OCI-M2 (cell line): ENCODE measurements around the gene HMCES.
"Not testable (repeated sequence)": the region's sequence is repeated elsewhere in the genome, so short reads cannot be mapped to it uniquely, and the experiment has no call there.

Experiments used
- DNase-seq: peaks from one replicate; lab custom pipeline; 2025; ENCODE audit not compliant: unreplicated experiment; lab: John Stamatoyannopoulos, UW

HMCES gene

DNA sequence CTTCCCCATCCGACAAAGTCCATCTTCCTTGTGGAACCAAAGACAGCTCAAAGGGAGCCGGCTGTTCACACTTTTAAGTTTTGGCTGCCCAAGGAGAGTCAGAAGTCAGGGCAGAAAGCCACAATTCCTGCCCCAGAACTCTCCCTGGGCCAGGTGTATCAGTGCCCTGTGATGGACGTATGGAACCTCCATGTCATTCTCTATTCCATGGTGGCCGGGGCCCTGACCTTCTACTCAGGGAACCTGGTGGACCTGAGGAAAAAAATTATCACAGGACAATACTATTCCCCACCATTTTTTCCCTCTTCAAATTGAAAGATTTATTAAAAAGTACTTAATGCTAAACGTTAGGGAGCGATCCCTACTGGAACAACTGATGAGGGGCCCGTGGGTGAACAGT is 66.6 kb downstream of the HMCES start:
- DNase-seq, result no peak

DNA sequence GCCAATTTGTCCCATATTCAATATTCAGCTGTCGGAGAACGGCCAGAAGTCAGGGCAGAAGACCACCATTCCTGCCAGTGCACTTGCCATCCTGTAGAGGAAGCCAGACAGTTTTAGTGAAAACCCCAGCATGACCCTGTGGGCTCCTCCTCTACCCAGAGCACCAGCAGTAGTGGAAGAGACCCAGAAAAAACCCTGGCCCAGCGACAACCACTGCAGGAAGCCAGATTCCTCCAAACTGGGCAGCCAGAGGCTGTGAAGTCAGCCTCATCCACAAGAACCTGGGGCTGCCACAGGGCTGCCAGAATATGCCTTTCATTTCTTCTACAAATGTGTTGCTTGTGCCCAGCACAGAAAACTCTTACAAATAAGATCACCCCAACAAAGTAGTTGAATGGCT is 67.3 kb downstream of the HMCES start:
- no peak for DNase-seq

DNA sequence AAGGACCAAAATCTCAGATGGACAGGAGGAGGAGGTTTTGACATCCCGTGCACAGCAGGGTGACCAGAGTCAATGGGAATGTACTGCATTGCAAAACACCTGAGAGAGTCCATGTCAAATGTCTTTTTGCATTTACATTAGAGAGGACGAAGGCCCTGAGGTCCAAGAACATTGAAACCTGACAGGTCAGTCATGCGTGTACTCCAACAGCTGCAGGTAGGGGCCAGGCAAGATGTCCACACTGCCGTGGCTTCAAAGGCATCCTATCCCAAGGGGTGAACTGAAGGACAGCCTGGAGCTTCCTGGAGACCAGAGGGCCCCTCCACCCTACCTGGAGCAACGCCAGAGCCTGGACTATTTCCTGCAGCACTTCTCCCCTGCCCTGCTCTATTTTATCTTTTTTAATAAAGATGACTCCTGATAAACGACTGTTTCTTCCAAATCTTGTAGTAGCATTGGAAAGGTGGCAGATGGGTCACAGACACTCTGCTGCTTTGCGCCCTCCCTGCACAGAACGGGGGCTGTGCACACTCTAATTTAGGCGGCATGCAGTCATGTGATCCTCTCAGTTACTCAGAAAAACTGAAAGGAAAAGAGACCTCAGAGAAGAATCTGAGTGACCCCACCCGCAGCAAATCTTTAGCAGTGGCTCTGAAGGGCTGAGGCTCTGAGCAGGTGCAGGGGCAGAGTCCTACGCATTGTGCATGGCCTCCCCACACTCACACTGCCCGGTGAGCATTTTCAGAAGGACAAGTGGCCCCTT is 68.2 kb downstream of the HMCES start:
- no peak for DNase-seq

DNA sequence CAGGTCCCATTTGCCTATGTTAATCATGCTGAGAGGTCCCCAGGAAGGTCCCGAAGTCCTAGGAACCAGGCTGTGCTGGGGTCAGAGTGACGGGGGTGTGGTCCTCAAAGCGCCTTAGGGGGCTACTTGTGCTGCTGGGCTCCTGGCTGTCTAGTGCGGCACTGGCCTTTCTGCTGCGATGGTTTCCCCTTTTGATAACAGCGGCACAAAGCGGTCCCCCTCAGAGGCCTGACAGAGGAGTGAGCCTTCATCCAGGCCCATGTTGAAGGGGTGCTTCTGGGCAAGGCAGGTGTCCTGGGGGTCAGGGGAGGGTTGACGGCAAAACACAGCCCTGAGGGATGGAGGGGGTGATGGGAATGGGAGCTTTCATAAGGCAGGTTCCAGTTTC is 68.8 kb downstream of the HMCES start:
- no peak for DNase-seq

DNA sequence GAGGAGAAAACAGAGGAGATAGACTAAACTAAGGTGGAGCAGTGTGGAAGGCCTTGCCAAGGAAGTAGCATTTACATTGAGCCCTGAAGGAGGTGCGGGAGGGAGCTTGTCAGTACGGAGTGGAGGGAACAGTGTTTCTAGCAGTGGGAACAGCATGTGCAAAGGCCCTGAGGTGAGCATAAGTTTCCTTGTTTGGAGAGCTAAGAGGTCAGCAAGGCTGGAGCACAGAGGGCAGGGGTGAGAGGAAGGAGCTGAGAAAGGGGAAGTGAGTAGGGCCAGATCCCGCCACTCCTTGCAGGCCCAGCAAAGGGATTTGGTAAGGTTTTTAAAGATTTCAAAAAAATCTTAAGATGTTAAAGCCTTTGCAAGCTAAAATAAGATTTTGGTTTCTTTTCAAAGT is 70.1 kb downstream of the HMCES start:
- DNase-seq, result no peak

DNA sequence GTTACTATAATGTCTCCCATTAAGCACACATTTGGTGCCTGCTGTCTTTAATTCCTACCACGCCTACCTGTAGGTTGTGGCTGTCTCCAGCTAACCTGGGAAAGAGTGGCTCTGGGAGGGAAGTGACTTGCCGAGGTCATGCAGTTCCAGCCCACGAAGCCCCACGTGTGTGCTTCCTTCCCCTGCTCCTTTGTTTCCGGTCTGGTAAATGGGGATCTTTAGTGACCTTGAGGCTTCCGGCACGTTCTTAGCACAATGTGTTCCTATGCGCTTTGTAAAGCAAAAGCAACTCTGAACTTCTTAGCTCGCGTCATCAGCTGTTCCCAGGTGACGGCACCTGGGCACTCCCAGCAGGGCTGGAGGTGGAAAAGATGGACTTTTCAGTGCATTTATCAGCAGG is 70.5 kb downstream of the HMCES start:
- DNase-seq, result not testable (repeated sequence)

DNA sequence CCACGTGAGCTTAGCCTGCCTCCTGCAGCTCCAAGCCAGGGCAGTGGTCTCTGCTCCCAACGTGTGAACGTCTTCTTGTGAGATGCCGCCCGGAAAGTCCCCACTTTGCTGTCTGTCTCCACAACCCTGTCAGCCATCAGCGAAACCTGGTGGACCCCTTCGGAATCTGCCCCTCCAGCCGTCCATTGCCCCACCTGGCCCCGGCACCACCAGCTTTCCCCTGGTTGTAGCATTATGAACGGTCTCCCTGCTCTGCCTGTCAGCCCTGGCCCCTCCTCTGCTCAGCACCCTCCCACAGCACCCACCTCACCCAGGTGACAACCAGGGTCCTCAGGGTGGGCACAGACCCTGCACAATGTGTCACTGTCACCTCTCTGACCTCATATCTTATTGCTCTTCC is 71.1 kb downstream of the HMCES start:
- DNase-seq, result no peak

DNA sequence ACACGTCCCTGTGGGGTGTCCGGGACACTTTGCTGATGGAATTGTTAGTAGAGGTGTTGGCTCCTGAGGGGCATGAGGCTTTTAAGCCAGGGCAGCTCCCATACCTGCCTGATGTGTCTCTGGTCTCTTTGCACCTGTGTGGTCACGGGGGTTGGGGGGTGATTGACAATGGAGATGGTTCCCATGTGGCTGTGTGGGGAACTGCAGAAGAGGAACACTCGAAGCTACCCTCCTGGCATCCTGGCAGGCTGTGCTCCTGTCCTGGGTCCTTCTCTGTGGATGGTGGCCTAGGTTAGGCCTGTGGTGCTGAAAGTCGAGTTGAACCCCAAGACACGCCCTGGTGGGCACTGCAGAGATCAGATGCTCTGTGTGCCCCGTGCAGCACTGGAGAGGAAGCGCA is 73.4 kb downstream of the HMCES start:
- no peak for DNase-seq

DNA sequence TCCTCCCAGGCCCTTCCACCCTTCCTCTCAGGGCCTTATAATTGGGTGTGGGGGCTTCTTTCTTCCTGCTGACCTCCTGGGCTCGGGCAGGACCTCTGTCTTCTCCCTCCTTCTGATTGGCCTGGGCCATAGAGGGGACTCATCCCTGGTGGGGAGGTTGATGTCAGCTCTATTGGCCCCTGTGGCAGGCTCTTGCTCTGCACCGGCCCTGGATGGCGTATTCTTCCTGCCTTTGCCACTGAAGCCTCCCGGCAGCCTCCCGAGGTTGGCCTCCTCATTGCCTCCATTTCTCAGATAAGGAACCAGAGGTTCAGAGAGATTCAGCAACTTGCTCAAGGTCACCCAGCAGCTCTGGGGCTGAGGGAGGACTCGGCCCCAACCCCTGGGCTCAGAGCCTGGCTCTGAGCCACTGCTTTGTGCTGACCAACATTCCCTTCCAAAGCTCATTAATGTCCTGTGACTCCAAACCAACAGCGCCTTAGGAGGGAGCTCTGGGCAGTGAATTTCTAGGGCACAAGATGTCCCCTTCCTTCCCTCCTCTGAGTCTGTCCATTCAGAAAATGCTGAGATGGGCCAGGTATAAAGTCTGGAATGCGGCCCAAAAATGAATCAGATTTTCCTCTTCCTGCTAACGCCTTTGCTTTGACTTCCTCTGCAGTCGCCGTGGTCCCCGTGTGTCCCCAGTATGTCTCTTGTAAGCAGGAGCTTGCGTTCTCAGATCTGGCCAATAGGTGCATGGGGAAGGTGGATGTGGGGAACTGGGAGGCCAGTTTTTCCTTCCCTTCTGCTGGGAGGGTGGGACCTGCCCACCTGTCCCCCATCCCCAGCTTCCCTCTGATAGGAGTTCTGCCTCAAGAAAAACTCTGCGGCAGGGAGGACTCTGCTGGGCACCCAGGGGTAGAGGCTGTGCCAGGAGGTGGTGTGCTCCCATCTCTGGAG is 74.2 kb downstream of the HMCES start:
- no peak for DNase-seq

DNA sequence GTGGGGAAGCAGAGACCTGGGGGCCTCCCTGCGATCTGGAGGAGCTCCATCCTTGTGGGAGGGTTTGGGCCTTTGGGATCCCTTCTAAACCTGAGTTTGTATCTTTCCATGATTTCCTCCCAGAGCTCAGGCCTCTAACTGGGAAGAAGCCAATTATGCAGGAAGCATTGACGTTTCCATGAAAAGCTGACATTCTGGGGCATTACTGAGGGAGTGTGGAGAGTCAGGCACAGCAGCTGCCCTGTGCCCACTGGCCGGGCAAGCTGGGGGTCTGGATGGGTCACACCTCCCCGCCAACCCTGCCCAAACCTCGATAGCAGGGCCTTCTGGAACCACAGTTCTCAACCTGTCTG is 74.9 kb downstream of the HMCES start:
- no peak for DNase-seq
